Peyer's patch (tissue), 4 donors: Measurements from ENCODE around the gene PAK4.

Source experiments
- POLR2A ChIP-seq, 2 donors: fragments of 450-650 bp; IDR thresholded peaks; one replicate each; pipeline ENCODE4 v1.5.1; 2017; ENCODE audit warnings: antibody characterized with exemption in 2 of 2, mild to moderate bottlenecking in 2 of 2, moderate library complexity in 2 of 2
- TF ChIP-seq, protein P1 (sequence below), 6 experiments: fragments of 450-650 bp in 4 of 6; fragments of 200-600 bp in 2 of 6; sonication (generic) in 1 of 6; IDR thresholded peaks; one replicate each; pipeline ENCODE4 v1.5.1; 2017 to 2019; ENCODE audit warnings: antibody characterized with exemption in 6 of 6, mild to moderate bottlenecking in 3 of 6, moderate library complexity in 1 of 6

DNA sequence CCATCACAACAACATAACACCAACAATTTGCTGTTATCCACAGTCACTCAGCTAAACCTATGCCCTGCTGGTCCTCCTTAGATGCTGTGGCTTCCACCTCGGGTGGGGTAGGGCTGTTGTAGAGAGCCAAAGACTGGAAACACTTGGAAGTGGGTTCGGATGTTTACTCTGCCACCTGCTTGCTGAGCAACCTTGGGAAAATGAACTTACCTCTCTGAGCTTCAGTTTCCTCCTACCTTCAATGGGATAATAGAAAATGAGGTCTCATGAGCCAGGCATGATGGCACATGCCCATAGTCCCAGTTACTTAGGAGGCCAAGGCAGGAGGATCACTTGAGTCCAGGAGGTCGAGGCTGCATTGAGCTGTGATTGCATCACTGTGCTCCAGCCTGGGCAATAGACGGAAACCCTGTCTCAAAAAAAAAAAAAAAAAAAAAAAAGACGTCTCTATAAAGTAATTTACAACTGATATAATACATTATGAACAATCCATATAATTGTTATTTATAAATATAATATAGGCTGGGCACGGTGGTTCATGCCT, 81.8 kb downstream of the PAK4 start:
- TF ChIP-seq, protein P1, sequence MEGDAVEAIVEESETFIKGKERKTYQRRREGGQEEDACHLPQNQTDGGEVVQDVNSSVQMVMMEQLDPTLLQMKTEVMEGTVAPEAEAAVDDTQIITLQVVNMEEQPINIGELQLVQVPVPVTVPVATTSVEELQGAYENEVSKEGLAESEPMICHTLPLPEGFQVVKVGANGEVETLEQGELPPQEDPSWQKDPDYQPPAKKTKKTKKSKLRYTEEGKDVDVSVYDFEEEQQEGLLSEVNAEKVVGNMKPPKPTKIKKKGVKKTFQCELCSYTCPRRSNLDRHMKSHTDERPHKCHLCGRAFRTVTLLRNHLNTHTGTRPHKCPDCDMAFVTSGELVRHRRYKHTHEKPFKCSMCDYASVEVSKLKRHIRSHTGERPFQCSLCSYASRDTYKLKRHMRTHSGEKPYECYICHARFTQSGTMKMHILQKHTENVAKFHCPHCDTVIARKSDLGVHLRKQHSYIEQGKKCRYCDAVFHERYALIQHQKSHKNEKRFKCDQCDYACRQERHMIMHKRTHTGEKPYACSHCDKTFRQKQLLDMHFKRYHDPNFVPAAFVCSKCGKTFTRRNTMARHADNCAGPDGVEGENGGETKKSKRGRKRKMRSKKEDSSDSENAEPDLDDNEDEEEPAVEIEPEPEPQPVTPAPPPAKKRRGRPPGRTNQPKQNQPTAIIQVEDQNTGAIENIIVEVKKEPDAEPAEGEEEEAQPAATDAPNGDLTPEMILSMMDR (IDR thresholded peaks at IDR 0.05) = no peak
- TF ChIP-seq POLR2A (IDR thresholded peaks at IDR 0.05) = no peak
